SK-N-SH (cell line): ENCODE data around the gene IL18BP. TPM values are rescaled to one million over a fixed set of nuclear protein-coding genes. Genes with fewer than 3 reads are reported as not detected.
A peak's percentile ranks its signal among the peaks of the same experiment; 100 is the strongest.

ENCODE experiments used
- CTCF ChIA-PET: fragments of 300-600, 350-600 bp; formaldehyde crosslinking; extraction: SDS; loops from one replicate; lab custom pipeline; 2021; lab: Yijun Ruan, JAX
- POLR2A ChIA-PET: fragments of 350-600 bp; sonication (Branson Sonifier 250); formaldehyde crosslinking; extraction: SDS; loops from one replicate; lab custom pipeline; 2020; ENCODE audit warnings: antibody characterized with exemption, inconsistent platforms; lab: Yijun Ruan, JAX
- DNase-seq: peaks from one replicate; pipeline ENCODE4 v3.0.0; 2012
- H2AFZ ChIP-seq: fragments of 200-600 bp; sonication (generic); 2 replicates; pipeline ENCODE4 v1.8.1; 2016; ENCODE audit warnings: antibody characterized with exemption, mild to moderate bottlenecking, low read depth
- H3F3A ChIP-seq: fragments of 200-600 bp; sonication (generic); replicated peaks from 2 replicates; pipeline ENCODE3; 2016; ENCODE audit warnings: antibody characterized with exemption, mild to moderate bottlenecking; ENCODE audit not compliant: insufficient read depth
- H3K27ac ChIP-seq, 2 experiments: fragments of 200-500 bp in 1 of 2; fragments of 200-600 bp in 1 of 2; sonication (Bioruptor generic) in 1 of 2; sonication (generic), shearing (Covaris generic) in 1 of 2; 2 replicates each; pipeline versions ENCODE4 v1.5.1 to v1.6.1; 2014 to 2016; ENCODE audit warnings: low read depth in 2 of 2, inconsistent platforms in 1 of 2, low read length in 1 of 2, mild to moderate bottlenecking in 1 of 2, mixed read lengths in 1 of 2
- H3K27me3 ChIP-seq: fragments of 200-600 bp; sonication (generic), shearing (Covaris generic); 2 replicates; pipeline ENCODE4 v1.6.1; 2016; ENCODE audit warnings: mixed run types; ENCODE audit not compliant: insufficient read depth
- H3K36me3 ChIP-seq, 2 experiments: fragments of 200-500 bp in 1 of 2; fragments of 200-600 bp in 1 of 2; sonication (Bioruptor generic) in 1 of 2; sonication (generic) in 1 of 2; replicated peaks in 1 of 2; 2 replicates each; pipeline versions ENCODE3 to v1.5.1; 2014 to 2016; ENCODE audit warnings: low read length in 1 of 2, mild to moderate bottlenecking in 1 of 2; ENCODE audit not compliant: insufficient read depth in 2 of 2, control insufficient read depth in 1 of 2
- H3K4me1 ChIP-seq, 2 experiments: fragments of 200-500 bp in 1 of 2; fragments of 200-600 bp in 1 of 2; sonication (Bioruptor generic) in 1 of 2; sonication (generic), shearing (Covaris generic) in 1 of 2; 2 replicates each; pipeline versions ENCODE4 v1.5.1 to v1.6.1; 2014 to 2016; ENCODE audit warnings: low read depth in 1 of 2, low read length in 1 of 2, mixed run types in 1 of 2; ENCODE audit not compliant: insufficient read depth in 2 of 2, control insufficient read depth in 1 of 2
- H3K4me2 ChIP-seq: fragments of 200-600 bp; sonication (generic), shearing (Covaris generic); 2 replicates; pipeline ENCODE4 v1.6.1; 2017; ENCODE audit warnings: mixed run types
- H3K4me3 ChIP-seq, 2 experiments: fragments of 200-500 bp in 1 of 2; fragments of 200-600 bp in 1 of 2; sonication (Bioruptor generic) in 1 of 2; sonication (generic), shearing (Covaris generic) in 1 of 2; 2 replicates each; pipeline versions ENCODE4 v1.5.1 to v1.8.1; 2014 to 2016; ENCODE audit warnings: low read depth in 2 of 2, inconsistent platforms in 1 of 2, low read length in 1 of 2, mild to moderate bottlenecking in 1 of 2, mixed read lengths in 1 of 2, moderate library complexity in 1 of 2
- H3K79me2 ChIP-seq: fragments of 200-600 bp; sonication (generic); 2 replicates; pipeline ENCODE4 v1.8.1; 2017; ENCODE audit warnings: mild to moderate bottlenecking; ENCODE audit not compliant: insufficient read depth
- H3K9ac ChIP-seq: fragments of 200-600 bp; sonication (generic); 2 replicates; pipeline ENCODE4 v1.6.1; 2017; ENCODE audit warnings: mixed run types
- H3K9me2 ChIP-seq: fragments of 200-600 bp; sonication (generic); 2 replicates; pipeline ENCODE4 v1.6.1; 2017; ENCODE audit warnings: mixed run types
- H3K9me3 ChIP-seq: fragments of 200-600 bp; sonication (generic); 2 replicates; pipeline ENCODE4 v1.6.1; 2017; ENCODE audit warnings: mixed run types, mild to moderate bottlenecking, moderate library complexity
- H4K20me1 ChIP-seq: fragments of 200-600 bp; sonication (generic); 2 replicates; pipeline ENCODE4 v1.6.1; 2017; ENCODE audit warnings: mild to moderate bottlenecking, mixed run types; ENCODE audit not compliant: insufficient read depth
- CHD2 ChIP-seq: fragments of 150-350 bp; IDR thresholded peaks from 2 replicates; pipeline ENCODE4 v1.6.1; 2018; ENCODE audit warnings: low read length; ENCODE audit not compliant: partially characterized antibody
- ELF1 ChIP-seq: IDR thresholded peaks from 2 replicates; pipeline ENCODE4 v1.4.0; 2012
- FOXJ3 ChIP-seq: sonication (generic); formaldehyde crosslinking; IDR thresholded peaks from 2 replicates; pipeline ENCODE4 v1.5.1; 2020; ENCODE audit warnings: mild to moderate bottlenecking, missing genetic modification reagents
- FOXM1 ChIP-seq: IDR thresholded peaks from 2 replicates; pipeline ENCODE4 v1.4.0; 2012; ENCODE audit warnings: low read depth, mild to moderate bottlenecking
- GABPA ChIP-seq: IDR thresholded peaks from 2 replicates; pipeline ENCODE4 v1.4.0; 2012; ENCODE audit warnings: low read depth, mild to moderate bottlenecking
- IRF3 ChIP-seq: fragments of 150-350 bp; IDR thresholded peaks from 2 replicates; pipeline ENCODE4 v1.6.1; 2016; ENCODE audit warnings: mild to moderate bottlenecking, low read depth, low read length
- JUND ChIP-seq: IDR thresholded peaks from 2 replicates; pipeline ENCODE4 v1.4.0; 2012
- MXI1 ChIP-seq: IDR thresholded peaks from 2 replicates; pipeline ENCODE4 v1.6.1; 2012; ENCODE audit warnings: mild to moderate bottlenecking, low read depth, low read length, improper control_type of control experiment
- NRF1 ChIP-seq: IDR thresholded peaks from 2 replicates; pipeline ENCODE4 v1.6.1; 2012; ENCODE audit warnings: low read depth, mild to moderate bottlenecking, low read length
- POLR2AphosphoS5 ChIP-seq: IDR thresholded peaks from 2 replicates; pipeline ENCODE4 v1.6.1; 2012; ENCODE audit warnings: low read depth, low read length
- RAD21 ChIP-seq: IDR thresholded peaks from 2 replicates; pipeline ENCODE4 v1.6.1; 2012; ENCODE audit warnings: mild to moderate bottlenecking, low read length
- RCOR1 ChIP-seq: fragments of 150-350 bp; IDR thresholded peaks from 2 replicates; pipeline ENCODE4 v1.6.1; 2017; ENCODE audit warnings: antibody characterized with exemption, low read length
- SMC3 ChIP-seq: IDR thresholded peaks from 2 replicates; pipeline ENCODE4 v1.6.1; 2012; ENCODE audit warnings: low read depth, low read length, improper control_type of control experiment
- TCF12 ChIP-seq: IDR thresholded peaks from 2 replicates; pipeline ENCODE4 v1.4.0; 2012
- TEAD4 ChIP-seq: IDR thresholded peaks from 2 replicates; pipeline ENCODE4 v1.4.0; 2012; ENCODE audit warnings: mild to moderate bottlenecking, borderline replicate concordance; ENCODE audit not compliant: insufficient read depth
- USF1 ChIP-seq: IDR thresholded peaks from 2 replicates; pipeline ENCODE4 v1.4.0; 2012; ENCODE audit warnings: low read depth, borderline replicate concordance
- YY1 ChIP-seq: IDR thresholded peaks from 2 replicates; pipeline ENCODE4 v1.4.0; 2012; ENCODE audit warnings: low read depth, mild to moderate bottlenecking
- ZBTB33 ChIP-seq: IDR thresholded peaks from 2 replicates; pipeline ENCODE4 v1.4.0; 2012; ENCODE audit warnings: low read depth, borderline replicate concordance
- WGBS: methylation state at CpG from one replicate; pipeline ENCODE4 v1.1.6; 2017; ENCODE audit warnings: low lambda C conversion rate; 5-methylcytosine and 5-hydroxymethylcytosine counted together
- polyA plus RNA-seq, 3 experiments: library from polyadenylated mRNA; depleted of rRNA; stranded (reverse); fragments of >200 nt; gene quantifications; 2 replicates each; pipeline ENCODE4 v1.2.3, GENCODE V29; 2012
- TF ChIP-seq, protein P1 (sequence below): IDR thresholded peaks from 2 replicates; pipeline ENCODE4 v1.4.0; 2012; ENCODE audit warnings: low read depth

Gene IL18BP
- polyA plus RNA-seq, 1 of the 3 experiments (the other 2 are of a cell fraction), result 5.0 TPM

GRCh38 chr11:72012897-72013721 is 14.4 kb downstream of the IL18BP start:
- Histone ChIP-seq H3K4me3 (no peak overlapping the region), H4K20me1 (peaks cover 45% of the 10 kb centered on the region; the same call in 1 of the 2 replicates), H3K36me3 (peaks cover 43 to 99% of the 10 kb centered on the region in 2 experiments), H3F3A (peaks cover 15% of the 10 kb centered on the region), H3K4me2 (no peak overlapping the region), H3K79me2 (peaks cover 2% of the 10 kb centered on the region; the same call in 1 of the 2 replicates), H3K4me1 (no peaks in the 10 kb centered on the region; a peak in 1 of 4 replicates), H3K9ac (no peak overlapping the region), H2AFZ (no peak overlapping the region), H3K27me3 (no peaks in the 10 kb centered on the region), H3K27ac (no peak overlapping the region; a peak in 1 of 4 replicates), H3K9me2 (no peaks in the 10 kb centered on the region), H3K9me3 (no peaks in the 10 kb centered on the region)
- POLR2A ChIA-PET, result interaction anchor here (0.6 to 2.3 kb wide), 6 partner anchors 7 to 79 kb away, joined by 3 to 6 read pairs (median 3); no protein-coding TSS in a partner anchor
- WGBS, result 91% methylated on average over 24 of the region's 33 CpGs
- TF ChIP-seq USF1 (no peak), POLR2AphosphoS5 (0 out of 2 replicates have a peak, but pooled peaks have one; percentile 6)
- DNase-seq, result no peak
- CTCF ChIA-PET, result interaction anchor here (1.0 to 21.4 kb wide), 8 partner anchors 11 to 421 kb away, joined by 3 to 416 read pairs (median 6); partner anchors contain the start of genes CLPB and LAMTOR1

DNA sequence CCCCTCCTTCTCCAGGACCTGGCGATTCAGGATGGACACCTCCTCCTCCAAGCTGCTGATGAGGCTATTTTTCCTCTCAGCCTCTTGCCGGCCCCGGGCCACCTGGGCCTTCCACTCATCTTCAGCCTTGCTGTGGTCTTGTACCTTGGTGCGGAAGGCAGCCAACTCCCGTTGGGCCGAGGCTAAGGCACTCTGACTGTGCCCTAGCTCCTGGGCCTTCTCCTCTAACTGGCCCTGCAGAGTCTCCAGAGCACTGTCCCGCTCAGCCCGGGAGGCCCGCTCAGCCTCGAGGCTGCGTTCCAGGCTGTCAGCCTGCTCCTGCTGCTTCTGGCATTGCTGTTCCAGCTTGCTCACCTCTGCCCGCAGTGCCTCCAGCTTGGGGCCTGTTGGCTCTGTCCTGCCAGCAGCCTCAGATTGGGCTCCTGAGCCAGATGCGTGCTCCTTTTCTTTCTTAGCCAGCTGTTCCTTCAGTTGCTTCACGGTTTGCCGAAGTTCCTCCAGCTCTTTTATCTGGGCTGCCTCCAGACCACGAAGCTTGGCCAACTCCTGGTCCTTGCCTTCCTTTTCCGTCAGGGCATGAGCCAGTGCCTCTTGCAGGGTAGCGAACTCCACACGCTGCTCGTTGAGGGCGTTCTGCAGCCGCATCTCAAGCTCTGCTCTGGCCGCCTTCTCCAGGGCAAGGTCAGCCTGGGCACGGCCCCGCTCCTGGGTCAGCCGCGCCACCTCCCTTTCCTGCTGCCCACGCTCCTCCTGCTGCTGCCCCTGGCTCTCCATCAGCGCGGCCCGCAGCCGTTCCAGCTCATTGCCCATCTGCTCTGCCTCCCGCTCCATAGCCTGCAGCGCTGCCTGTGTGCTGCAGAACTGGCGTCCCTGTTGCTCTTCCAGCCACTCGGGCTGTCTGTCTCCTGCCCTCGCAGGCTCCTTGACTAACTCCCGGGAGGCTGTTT is 15.3 kb downstream of the IL18BP start:
- Histone ChIP-seq H3K27ac (no peak overlapping the region), H3K27me3 (no peaks in the 10 kb centered on the region), H3K4me3 (no peak overlapping the region), H3K4me1 (no peaks in the 10 kb centered on the region; a peak in 1 of 4 replicates), H4K20me1 (peaks cover 39% of the 10 kb centered on the region; the same call in 1 of the 2 replicates), H2AFZ (no peak overlapping the region), H3K36me3 (peaks cover 45 to 100% of the 10 kb centered on the region in 2 experiments), H3K4me2 (no peak overlapping the region), H3F3A (peaks cover 15% of the 10 kb centered on the region), H3K9me2 (no peaks in the 10 kb centered on the region), H3K79me2 (peaks cover 2% of the 10 kb centered on the region; the same call in 1 of the 2 replicates), H3K9me3 (no peaks in the 10 kb centered on the region), H3K9ac (no peak overlapping the region)
- 91% methylated on average over 36 of the region's 38 CpGs for WGBS
- POLR2A ChIA-PET, result interaction anchor here (0.7 to 2.3 kb wide), 5 partner anchors 9 to 78 kb away, joined by 3 to 6 read pairs (median 3); no protein-coding TSS in a partner anchor
- CTCF ChIA-PET, result interaction anchor here (0.7 to 21.4 kb wide), 10 partner anchors 8 to 420 kb away, joined by 3 to 416 read pairs (median 10); partner anchors contain the start of genes CLPB and LAMTOR1
- DNase-seq, result no peak
- TF ChIP-seq CHD2 (no peak), GABPA (no peak), ELF1 (no peak), RCOR1 (no peak), RAD21 (no peak), NRF1 (no peak), TCF12 (no peak), POLR2AphosphoS5 (no peak), TEAD4 (no peak), ZBTB33 (no peak), YY1 (no peak), JUND (no peak), FOXM1 (no peak), IRF3 (no peak), MXI1 (no peak), SMC3 (no peak), USF1 (no peak), FOXJ3 (CRISPR knock-in tag) (no peak)
- TF ChIP-seq, protein P1, sequence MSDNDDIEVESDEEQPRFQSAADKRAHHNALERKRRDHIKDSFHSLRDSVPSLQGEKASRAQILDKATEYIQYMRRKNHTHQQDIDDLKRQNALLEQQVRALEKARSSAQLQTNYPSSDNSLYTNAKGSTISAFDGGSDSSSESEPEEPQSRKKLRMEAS, result no peak
